ENCODE measurements around the gene WDFY1.

DNA sequence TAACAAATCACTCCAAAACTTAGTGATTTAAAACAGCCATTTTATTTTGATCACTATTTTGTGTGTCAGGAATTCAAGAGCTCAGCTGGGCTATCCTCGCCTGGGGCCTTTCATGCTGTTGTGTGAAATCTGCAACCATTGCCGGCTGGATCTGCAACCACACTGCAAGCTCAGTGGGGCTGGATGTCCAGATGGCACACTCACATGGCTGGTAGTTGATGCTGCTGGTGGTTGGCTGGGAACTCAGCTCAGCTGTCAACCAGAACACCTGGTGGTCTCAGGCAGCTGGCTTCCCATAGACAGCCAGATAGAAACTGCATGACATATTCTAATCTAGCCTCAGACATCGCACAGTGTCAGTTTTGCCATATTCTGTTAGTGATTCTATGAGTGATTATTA, 77.1 kb downstream of the WDFY1 start:
- no peak for TF ChIP-seq POLR2A (IDR thresholded peaks at IDR 0.05)
- TF ChIP-seq, protein P1, sequence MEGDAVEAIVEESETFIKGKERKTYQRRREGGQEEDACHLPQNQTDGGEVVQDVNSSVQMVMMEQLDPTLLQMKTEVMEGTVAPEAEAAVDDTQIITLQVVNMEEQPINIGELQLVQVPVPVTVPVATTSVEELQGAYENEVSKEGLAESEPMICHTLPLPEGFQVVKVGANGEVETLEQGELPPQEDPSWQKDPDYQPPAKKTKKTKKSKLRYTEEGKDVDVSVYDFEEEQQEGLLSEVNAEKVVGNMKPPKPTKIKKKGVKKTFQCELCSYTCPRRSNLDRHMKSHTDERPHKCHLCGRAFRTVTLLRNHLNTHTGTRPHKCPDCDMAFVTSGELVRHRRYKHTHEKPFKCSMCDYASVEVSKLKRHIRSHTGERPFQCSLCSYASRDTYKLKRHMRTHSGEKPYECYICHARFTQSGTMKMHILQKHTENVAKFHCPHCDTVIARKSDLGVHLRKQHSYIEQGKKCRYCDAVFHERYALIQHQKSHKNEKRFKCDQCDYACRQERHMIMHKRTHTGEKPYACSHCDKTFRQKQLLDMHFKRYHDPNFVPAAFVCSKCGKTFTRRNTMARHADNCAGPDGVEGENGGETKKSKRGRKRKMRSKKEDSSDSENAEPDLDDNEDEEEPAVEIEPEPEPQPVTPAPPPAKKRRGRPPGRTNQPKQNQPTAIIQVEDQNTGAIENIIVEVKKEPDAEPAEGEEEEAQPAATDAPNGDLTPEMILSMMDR (IDR thresholded peaks at IDR 0.05): no peak
